HG03025 (cell line): ENCODE measurements around the gene TMEM107.
A peak's percentile ranks its signal among the peaks of the same experiment; 100 is the strongest.
"Not testable (repeated sequence)": the region's sequence is repeated elsewhere in the genome, so short reads cannot be mapped to it uniquely, and the experiment has no call there.

Experiments
- ATAC-seq: cut with Tn5 transposase; IDR thresholded peaks from one replicate; pipeline ENCODE4 v1.9.1; 2021; ENCODE audit warnings: mild to moderate bottlenecking, moderate library complexity; ENCODE audit not compliant: unreplicated experiment, low FRiP score

The TMEM107 gene

GRCh38 chr17:8189711-8190477 lies 13.7 kb upstream of the TMEM107 start, which contains the start of gene BORCS6:
Gene BORCS6 (minus strand): TSS chr17:8190180. CDS start chr17:8190140, 40 bp downstream.
- peak; percentile 45 for ATAC-seq

DNA sequence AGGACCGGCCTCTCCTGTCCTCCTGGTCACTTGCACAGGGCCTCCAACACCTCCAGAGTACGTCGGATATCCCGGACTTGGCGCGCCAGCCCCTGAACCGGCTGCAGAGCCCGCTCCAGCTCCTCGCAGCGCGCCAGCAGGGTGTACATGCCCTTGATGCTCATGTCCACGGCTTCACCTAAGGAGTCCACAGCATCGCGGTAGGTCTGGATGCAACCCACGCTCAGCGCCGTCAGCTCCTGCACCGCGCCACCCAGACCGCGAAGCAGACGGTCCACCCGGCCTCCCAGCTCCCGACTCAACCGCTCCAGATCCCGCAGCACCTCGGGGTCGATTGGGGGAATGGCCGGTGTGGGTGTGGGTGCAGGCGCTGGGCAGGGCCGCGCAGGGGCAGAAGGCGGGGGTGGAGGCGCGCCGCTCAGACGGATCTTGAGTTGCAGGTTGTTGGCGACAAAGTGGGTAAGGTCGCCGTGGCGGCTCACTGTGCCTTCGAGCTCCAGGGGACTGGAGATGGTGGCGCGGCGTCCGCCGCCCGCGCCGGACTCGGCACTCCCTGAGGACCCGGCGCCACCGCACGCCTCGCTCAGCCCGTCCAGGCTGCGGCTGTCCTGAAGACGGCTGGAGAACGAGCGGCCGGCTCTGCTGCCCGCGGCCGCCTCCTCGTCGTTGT lies 13.0 kb upstream of the TMEM107 start:
- no peak for ATAC-seq

DNA sequence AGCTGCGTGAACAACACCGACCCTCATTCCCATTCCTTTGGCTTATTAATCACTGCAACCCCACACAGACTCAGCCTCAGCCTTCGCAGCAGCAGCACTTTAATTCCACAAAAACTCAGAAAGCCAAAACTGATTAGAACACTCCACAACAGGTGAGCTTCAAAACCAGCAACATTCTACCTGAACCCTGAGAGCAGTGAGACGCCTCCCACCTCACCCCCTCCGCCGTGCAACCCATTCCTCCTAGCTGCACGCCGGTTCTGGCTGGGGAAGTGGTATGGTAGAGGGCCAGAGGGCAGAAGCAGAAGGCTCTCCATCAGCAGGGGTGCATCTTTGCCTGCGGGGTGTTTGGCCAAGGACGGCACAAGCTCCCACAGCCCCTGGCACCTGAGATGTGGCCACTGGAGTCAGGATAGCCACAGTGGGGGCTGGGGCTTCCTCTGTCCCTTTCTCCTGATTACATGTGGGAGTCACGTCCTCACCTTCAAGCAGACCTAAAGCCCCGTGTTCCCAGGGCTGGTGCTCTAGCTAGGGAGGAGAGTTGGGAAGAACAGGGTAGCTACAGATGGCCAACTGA lies 12.2 kb upstream of the TMEM107 start:
- ATAC-seq, result no peak

DNA sequence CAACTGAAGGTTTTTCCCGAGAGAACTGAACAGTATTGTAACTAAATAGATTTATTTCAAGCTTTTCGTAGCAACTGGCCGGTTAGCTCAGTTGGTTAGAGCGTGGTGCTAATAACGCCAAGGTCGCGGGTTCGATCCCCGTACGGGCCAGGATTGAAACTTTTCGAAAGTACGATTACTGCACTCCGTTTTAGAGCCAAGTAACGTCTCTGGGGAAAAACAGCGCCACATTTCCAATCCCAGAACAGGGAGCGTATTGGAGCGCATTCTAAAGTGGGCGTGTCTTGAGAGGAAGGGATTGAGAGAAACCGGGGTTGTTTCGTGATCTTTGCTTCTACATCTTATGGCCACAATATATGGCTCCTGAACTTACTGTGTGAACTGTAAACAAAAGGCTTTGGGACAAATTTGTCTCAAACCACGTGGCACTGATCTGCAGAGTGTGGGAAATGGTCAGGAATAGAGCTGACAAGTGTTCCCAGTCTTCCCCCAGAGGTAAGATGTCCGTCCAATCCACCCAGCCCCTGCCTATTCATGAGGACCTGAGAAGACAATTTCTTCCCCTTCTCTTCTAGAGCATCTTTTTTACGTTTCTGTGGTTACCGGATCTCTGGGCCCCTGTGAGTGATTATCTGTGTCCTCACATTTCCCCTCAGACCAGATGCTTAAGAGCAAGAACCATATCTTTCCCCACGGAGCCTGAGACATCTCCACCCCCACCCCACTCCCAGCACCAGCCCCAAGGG lies 11.5 kb upstream of the TMEM107 start:
- ATAC-seq, result no peak

- no peak for ATAC-seq
Observed at GRCh38 chr17:8186787-8187516, 10.8 kb upstream of the TMEM107 start.

DNA sequence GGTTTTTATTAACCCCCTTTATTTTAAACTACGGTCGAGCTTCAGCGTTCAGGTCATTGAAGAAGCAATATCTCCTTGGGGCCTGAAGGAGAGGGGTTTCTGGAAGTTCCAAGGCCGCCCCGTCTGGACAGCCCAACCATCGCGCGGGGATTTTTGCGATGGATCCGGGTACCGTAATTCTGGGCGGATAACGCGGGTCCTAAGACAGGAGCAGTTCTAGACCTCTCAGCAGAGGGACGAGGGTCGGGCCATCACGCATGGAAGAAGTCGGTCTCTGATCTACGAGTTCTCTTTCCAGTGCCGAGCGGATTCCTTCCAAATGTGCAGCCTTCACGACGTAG lies 10.2 kb upstream of the TMEM107 start:
- no peak for ATAC-seq

GRCh38 chr17:8185582-8186445 lies 9.6 kb upstream of the TMEM107 start:
- no peak for ATAC-seq

DNA sequence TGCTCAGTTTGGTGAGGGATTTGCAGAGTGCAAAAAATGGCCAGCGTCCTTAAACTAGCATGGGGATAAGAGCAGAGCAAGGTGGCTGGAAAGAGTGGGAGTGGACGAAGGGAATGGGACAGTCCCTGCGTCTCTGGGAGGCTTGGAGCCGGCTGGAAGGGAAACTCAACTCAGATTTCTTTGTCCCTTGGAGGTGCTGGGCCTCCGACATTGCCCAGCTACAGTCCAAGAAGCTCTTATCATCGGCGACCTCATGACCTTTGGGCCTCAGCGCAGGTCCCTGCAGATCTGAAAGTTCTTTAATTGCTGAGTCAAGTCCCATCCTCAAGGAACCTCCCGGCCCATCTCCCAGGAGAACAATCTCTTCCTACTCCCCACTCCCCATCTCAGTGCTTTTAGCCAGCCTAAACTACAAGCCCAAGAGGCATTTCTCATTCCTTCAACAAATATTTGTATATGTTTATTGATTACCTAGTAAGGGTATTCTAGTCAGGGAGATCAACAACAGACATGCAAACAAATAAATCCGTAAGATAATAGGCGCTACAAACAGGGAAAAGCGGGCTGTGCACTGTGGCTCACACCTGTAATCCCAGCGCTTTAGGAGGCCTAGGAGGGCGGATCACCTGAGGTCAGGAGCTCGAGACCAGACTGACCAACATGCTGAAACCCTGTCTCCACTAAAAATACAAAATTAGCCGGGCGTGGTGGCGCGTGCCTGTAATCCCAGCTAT lies 985 bp upstream of the TMEM107 start:
- no peak for ATAC-seq

- ATAC-seq, result no peak
Observed at GRCh38 chr17:8175795-8176196, 384 bp downstream of the TMEM107 start.

GRCh38 chr17:8173871-8174322 lies 2.3 kb downstream of the TMEM107 start:
- ATAC-seq, result no peak

DNA sequence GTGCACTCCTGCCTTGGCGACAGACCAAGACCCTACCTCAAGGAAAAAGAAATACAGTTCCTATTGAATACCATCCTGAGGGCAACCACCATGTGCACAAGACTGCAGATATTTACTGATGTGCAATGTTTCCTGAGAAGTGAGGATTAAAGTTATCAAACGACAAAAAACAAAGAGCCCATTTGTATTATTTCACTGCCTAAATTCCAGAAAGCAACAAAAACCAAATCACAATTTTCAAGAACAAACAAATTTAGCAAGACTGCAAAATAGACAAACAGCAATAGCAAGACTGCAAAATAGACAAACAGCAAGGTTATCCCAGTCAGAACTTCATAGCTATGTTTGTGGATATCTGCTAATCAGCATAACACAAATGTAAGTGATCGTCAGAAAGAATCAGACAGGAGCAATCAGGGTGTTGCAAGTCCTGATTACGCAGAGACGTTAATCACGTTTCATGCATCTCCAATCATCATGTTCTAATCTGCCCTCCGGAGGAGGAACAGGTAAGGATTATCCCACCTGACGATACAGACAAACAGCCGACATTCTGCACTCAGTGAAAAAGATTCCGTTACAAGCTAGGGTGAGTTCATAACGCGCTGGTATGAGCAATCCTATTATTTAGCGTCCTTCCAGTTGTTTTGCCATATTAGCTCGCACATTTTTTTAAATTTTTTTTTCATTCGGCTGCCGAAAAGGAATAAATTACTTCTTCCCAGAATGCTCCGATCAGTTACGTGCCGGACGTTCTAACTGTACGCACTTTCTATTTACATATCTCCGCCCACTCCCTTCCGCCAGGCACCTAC lies 2.9 kb downstream of the TMEM107 start:
- ATAC-seq, result peak; percentile 61

DNA sequence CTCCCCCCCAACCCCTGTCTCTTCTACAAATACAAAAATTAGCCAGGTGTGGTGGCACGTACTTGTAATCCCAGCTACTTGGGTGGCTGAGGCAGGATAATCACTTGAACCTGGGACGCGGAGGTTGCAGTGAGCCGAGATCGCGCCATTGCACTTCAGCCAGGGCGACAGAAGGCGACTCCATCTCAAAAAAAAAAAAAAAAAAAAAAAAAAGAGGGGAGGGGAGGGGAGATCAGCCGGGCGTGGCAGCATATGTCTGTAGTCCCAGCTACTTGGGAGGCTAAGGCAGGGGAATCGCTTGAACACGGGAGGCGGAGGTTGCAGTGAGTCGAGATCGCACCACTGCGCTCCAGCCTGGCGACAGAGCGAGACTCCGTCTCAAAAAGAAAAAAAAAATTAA lies 6.0 kb downstream of the TMEM107 start:
- ATAC-seq, result not testable (repeated sequence)

DNA sequence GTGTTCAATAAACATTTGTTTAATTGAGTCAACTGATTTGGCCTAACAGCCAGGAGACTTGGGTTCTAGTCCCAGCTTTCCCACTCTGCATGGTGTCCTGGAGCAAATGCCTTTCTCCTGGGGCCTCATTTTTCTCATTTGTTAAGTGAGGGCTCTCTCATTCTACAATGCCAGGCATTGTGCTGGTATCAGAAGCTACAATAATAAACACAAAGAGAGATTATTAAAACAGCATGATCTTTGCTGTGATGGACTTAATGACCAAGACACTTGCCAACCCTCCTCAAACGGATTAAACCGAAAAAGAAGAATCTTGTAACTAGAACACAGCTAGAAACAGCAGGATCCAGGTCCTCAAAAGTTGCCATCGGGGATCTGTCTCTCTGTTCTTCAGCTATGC lies 8.7 kb downstream of the TMEM107 start:
- ATAC-seq, result no peak

DNA sequence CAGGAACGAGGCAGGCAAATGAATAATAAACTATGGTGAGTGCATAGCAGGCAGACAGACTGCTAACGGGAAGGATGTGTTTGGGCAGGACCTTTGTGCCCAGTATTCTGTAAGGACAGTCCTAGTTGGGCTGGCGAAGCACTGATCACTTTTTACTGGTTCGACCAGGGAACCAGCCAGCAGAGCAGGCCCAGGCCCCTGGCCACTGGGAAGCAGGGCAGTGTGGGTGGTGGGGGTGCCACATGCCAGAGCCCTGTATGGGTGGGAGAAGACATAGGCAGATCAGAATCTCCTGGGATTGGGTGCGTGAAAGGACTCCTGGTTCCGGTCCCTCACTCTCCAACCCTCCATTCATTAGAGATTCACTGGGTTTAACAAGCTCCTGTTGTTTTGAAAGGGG lies 9.4 kb downstream of the TMEM107 start:
- no peak for ATAC-seq

DNA sequence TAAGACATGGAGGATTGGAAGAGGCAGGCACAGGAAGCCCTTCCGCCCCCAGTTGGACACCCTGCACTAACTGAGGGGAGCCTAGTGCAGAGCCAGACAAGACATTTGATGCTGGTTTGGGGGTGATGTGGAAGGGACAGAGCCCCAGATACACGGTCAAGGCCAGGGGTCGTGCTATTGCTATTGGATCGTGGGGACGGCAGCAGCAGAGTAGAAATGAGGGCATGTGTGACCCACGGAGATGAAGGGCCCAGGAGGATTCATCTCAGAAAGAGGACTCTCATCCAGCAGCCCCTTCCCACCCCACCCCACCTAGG lies 11.4 kb downstream of the TMEM107 start:
- no peak for ATAC-seq

DNA sequence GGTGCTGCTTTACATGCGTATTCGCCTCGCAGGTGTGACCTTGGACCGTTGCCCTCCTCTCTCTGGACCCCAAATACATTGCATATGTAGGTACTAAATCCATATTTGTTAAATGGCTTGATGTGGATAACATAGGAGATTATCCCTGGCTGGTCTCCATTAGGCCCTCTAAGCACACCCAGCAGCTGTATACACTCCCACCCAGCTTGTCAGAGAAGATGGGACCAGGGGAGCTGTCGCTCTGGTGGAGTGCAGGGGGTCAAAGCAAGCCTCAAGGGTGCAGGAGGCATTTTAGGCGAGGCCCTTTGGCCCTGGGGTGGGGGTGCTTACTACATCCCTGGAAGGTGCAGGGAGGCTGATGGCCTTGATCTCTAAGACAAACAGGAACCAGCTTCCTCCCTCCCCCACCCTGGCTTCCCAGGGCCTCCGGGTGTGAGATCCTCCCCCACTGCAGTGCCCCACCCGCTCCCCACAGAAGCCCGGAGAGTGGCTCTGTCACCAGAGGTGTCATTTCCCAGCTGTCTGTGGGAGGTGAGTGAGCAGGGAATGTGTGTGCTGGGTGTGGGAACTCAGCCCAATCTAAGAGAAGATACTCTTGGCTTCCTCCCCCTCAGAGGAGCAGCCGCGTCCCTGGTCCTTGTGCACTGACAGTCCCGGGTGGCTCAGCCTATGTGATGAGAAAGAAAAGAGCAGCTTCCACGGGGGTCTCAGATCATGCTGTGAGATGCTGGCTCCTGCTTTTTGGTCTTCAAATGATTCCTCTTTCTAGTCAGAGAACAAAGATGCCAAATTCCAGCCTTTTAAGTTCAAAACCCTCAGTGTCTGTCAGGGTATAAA lies 12.0 kb downstream of the TMEM107 start:
- ATAC-seq, result no peak
